ENCODE results near the gene SURF6.
"Not testable (repeated sequence)": the region's sequence is repeated elsewhere in the genome, so short reads cannot be mapped to it uniquely, and the experiment has no call there.

The SURF6 gene

DNA sequence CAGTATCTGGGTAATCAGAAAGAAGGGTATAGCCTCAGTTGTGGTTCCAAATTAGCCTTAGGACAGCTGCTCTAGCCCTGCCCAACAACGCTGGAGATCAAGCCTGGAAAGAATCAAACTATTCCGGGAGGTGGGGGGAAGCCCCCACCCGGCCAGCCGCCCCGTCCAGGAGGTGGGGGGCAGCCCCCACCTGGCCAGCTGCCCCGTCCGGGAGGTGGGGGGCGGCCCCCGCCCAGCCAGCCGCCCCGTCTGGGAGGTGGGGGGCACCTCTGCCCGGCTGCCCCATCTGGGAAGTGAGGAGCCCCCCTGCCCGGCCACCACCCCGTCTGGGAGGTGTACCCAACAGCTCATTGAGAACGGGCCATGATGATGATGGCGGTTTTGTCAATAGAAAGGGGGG is 36.0 kb downstream of the SURF6 start:
- not testable (repeated sequence) for DNase-seq (ENCODE audit: low read depth in 2 of 2)

DNA sequence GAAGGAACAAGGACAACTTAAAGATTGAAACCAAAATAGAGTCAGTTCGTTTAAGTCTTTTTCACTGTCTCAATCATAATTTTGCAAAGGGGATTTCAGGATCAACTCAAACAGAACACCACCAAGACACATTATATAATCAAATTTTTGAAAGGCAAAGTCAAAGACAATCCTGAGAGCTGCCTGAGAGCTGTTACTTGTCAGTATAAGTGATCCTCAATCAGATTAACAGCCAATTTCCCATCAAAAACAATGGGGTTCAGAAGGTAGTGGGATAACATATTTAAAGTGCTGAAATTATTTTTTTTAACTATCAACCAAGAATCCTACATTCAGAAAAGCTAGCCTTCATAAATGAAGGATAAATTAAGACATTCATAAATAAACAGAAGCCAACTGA is 41.7 kb downstream of the SURF6 start:
- no peak for DNase-seq (ENCODE audit: low read depth in 2 of 2)

DNA sequence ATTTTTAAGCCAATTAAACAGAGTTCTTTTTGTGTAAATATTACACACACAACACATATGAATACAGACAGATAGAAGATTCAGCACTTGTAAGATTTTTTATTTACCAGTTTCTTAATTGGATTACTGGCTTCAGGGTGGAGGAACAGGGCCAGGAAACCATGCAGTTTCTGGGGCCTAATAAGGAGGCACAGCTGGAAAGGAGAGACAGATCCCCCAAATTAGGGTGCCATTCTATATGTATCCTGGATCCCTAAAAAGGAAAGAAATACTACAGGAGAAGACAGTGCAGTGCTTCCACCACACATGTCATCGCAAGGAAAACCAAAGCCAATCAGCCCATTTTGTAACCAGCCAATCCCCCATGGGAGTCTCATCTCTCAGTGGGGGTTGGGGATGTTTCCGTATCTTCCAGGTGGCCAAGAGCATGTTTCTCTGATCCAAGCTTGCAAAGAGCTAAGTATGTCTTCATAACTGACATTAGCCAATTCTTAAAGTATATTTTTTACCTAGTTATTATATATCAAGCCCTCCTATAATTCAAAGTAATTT is 45.2 kb downstream of the SURF6 start:
- DNase-seq (ENCODE audit: low read depth in 2 of 2) = no peak

DNA sequence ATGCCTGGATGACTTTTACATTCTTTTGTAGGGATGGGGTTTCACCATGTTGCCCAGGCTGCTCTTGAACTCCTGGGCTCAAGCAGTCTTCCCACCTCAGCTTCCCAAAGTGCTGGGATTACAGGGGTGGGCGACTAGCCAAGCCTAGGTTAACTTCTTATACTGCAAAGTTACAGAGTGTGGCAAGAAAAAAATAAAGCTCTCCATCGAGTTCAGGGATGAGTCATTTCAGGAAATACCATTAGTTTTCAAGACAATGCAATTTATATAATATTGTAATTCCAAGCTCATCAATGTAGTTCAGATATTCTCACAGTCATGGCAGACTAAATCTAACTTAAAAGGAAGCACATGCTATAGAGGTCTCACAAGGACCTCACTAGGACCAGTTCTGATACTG is 49.5 kb downstream of the SURF6 start:
- DNase-seq (ENCODE audit: low read depth in 2 of 2) = no peak

DNA sequence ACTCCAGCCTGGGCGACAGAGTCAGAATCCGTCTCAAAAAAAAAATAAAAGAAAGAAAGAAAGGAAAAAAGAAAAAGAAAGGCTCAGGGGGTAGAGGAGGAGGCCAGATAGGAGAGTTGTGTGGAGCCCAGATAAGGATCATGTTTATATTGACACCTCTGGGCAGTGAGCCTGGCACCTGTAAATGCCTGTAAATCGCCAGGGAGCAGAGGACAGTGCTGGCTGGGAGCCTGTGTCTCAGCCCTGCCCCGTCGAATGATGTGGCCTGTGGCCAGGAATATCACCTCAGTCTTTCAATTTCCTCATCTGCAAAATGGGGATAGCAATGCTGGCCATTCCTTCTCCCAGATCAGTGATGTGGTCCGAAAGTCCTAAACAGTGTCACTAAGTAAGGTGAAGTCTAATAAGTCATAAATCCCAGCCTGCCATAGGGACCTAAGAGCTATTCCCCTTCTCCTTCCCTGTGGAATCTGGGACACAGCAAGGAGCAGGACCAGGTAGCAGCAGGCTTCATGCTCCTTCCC is 50.7 kb downstream of the SURF6 start:
- DNase-seq (ENCODE audit: low read depth in 2 of 2) = no peak

DNA sequence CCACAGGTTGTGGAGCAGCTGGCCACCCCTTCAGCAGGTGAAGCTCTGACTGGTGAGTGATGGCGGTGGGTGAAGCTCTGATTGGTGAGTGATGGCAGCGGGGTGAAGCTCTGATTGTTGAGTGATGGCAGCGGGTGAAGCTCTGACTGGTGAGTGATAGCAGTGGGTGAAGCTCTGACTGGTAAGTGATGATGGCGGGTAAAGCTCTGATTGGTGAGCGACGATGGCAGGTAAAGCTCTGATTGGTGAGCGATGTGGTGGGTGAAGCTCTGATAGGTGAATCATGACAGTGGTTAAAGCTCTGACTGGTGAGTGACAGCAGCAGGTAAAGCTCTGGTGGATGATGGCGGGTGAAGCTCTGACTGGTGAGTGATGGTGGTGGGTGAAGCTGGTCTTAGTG is 51.6 kb downstream of the SURF6 start:
- no peak for DNase-seq (ENCODE audit: low read depth in 2 of 2)

DNA sequence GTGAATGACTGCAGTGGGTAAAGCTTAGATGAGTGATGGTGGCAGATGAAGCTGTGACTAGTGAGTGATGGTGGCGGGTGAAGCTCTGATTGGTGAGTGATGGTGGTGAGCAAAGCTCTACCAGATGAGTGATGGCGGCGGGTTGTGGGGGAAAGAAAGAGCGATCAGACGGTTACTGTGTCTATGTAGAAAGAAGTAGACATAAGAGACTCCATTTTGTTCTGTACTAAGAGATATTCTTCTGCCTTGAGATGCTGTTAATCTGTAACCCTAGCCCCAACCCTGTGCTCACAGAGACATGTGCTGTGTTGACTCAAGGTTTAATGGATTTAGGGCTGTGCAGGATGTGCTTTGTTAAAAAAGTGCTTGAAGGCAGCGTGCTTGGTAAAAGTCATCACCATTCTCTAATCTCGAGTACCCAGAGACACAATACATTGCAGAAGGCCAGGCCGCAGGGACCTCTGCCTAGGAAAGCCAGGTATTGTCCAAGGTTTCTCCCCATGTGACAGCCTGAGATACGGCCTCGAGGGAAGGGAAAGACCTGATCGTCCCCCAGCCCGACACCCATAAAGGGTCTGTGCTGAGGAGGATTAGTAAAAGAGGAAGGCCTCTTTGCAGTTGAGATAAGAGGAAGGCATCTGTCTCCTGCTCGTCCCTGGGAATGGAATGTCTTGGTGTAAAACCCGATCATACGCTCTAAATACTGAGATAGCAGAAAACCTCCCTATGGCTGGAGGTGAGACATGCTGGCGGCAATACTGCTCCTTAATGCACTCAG is 52.5 kb downstream of the SURF6 start:
- not testable (repeated sequence) for DNase-seq (ENCODE audit: low read depth in 2 of 2)

DNA sequence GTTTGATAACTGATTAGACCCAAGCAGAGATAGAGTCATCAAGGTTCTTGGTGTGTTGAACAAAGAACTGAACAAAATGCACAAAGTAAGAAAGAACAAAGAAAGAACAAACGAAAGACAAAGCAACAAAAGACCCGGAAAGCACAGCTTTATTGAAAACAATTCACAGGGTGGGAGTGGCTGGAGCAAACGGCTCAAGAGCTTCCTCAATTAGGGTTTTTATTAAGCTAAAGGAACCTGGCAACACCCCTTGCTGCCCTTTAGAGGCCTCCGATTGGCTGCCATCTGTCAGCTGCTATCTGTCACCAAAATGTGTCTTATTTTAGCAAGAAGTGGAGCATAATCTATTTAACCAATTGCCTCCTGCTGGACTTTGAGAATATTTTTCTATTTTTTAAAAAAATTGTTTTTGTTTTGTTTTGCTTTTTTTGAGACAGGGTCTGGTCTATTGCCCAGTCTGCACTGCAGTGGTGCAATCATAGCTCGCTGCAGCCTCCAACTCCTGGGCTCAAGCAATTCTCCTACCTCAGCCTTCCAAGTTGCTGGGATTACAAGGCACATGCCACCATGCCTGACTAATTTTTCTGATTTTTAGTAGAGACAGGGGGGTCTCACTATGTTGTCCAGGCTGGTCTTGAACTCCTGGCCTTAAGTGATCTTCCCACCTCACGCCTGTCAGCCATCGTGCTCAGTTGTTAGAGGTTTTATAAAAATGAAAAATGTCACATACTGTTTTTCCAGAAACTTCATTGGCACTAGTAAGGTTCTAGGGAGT is 53.3 kb downstream of the SURF6 start:
- DNase-seq (ENCODE audit: low read depth in 2 of 2) = no peak

DNA sequence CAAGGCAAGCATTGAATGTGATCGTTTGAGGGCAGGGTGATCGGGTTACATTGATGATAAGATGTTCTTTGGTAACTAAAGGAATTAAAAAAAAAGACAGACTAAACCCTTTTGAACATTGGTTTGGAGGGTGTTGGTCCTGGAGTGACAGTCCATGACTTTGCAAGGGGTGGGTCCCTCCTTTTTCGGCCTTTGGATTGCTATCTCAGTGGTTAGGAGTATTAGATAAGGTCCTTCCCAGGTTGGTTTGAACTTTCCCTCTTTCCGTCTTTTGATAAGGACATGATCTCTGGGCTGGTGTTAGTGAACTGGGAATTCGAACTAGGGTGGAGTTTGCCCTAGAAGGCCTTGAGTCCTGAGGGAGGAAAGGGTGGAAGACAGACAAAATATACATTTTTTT is 55.6 kb downstream of the SURF6 start:
- DNase-seq (ENCODE audit: low read depth in 2 of 2) = no peak

All from stimulated activated CD8-positive, alpha-beta memory T cell treated with anti-CD3 and anti-CD28 coated beads, Interleukin-15, amount 100 ng/mL, for 4 hours (primary cell).